ENCODE measurements around the gene ABCB8. TPM values are rescaled to one million over a fixed set of nuclear protein-coding genes. Genes with fewer than 3 reads are reported as not detected.
A peak's percentile ranks its signal among the peaks of the same experiment; 100 is the strongest.

ABCB8 gene
- total and polyA plus RNA-seq, 9 of the 15 experiments (the other 6 are each of a cell fraction or from before 2014, with no cell fraction given), result 7.6 to 106 (median 36.3) TPM

DNA sequence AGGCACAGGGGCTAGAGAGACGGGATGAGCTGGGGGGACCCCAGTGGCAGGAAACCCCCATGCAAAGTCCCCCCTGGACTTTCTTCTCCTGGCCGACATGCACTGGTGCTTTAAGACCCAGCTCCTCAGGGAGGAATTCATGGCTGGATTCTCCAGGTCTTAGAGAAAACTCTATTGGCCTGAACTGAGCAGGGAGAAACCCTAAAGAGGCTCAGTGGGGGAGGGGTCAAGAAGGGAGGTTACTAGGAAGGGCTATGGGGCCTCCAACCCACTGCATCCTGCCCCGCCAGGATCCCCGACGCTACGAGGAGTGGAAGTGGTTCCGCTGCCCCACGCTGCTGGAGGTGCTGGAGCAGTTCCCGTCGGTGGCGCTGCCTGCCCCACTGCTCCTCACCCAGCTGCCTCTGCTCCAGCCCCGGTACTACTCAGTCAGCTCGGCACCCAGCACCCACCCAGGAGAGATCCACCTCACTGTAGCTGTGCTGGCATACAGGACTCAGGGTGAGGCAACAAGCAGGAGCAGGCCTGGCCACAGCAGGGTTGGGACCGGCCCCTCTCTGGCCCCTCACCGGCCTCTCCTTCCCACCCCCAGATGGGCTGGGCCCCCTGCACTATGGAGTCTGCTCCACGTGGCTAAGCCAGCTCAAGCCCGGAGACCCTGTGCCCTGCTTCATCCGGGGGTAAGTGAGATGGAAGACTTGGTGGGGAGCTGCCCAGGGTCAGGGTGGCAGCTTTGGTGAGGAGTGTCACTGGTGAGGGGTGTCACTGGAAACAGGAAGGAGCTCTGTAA lies 17.7 kb upstream of the ABCB8 start (continued):
- TF ChIP-seq NCOA4 (IDR thresholded peaks at IDR 0.05; ENCODE audit: partially characterized antibody), result no peak
- TF ChIP-seq ZBTB1 (CRISPR knock-in tag; IDR thresholded peaks at IDR 0.05; ENCODE audit: borderline replicate concordance, low read depth), result no peak
- no peak for TF ChIP-seq HDAC6 (IDR thresholded peaks at IDR 0.05; ENCODE audit: low read depth, low read length)
- TF ChIP-seq XRCC4 (IDR thresholded peaks at IDR 0.05; ENCODE audit: extremely low read depth, insufficient read depth, insufficient read length), result no peak
- TF ChIP-seq ZNF212 (CRISPR knock-in tag; IDR thresholded peaks at IDR 0.05), result no peak
- TF ChIP-seq, protein P1, sequence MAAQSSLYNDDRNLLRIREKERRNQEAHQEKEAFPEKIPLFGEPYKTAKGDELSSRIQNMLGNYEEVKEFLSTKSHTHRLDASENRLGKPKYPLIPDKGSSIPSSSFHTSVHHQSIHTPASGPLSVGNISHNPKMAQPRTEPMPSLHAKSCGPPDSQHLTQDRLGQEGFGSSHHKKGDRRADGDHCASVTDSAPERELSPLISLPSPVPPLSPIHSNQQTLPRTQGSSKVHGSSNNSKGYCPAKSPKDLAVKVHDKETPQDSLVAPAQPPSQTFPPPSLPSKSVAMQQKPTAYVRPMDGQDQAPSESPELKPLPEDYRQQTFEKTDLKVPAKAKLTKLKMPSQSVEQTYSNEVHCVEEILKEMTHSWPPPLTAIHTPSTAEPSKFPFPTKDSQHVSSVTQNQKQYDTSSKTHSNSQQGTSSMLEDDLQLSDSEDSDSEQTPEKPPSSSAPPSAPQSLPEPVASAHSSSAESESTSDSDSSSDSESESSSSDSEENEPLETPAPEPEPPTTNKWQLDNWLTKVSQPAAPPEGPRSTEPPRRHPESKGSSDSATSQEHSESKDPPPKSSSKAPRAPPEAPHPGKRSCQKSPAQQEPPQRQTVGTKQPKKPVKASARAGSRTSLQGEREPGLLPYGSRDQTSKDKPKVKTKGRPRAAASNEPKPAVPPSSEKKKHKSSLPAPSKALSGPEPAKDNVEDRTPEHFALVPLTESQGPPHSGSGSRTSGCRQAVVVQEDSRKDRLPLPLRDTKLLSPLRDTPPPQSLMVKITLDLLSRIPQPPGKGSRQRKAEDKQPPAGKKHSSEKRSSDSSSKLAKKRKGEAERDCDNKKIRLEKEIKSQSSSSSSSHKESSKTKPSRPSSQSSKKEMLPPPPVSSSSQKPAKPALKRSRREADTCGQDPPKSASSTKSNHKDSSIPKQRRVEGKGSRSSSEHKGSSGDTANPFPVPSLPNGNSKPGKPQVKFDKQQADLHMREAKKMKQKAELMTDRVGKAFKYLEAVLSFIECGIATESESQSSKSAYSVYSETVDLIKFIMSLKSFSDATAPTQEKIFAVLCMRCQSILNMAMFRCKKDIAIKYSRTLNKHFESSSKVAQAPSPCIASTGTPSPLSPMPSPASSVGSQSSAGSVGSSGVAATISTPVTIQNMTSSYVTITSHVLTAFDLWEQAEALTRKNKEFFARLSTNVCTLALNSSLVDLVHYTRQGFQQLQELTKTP (IDR thresholded peaks at IDR 0.05; ENCODE audit: low read depth in 1 of 2, partially characterized antibody in 2 of 2), result peak in 1 of 2 experiments; percentile 36
- TF ChIP-seq, protein P2, sequence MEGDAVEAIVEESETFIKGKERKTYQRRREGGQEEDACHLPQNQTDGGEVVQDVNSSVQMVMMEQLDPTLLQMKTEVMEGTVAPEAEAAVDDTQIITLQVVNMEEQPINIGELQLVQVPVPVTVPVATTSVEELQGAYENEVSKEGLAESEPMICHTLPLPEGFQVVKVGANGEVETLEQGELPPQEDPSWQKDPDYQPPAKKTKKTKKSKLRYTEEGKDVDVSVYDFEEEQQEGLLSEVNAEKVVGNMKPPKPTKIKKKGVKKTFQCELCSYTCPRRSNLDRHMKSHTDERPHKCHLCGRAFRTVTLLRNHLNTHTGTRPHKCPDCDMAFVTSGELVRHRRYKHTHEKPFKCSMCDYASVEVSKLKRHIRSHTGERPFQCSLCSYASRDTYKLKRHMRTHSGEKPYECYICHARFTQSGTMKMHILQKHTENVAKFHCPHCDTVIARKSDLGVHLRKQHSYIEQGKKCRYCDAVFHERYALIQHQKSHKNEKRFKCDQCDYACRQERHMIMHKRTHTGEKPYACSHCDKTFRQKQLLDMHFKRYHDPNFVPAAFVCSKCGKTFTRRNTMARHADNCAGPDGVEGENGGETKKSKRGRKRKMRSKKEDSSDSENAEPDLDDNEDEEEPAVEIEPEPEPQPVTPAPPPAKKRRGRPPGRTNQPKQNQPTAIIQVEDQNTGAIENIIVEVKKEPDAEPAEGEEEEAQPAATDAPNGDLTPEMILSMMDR (IDR thresholded peaks at IDR 0.05 in 2 of 3, conservative IDR thresholded peaks at IDR 0.05 in 1 of 3; ENCODE audit: insufficient read depth in 2 of 3, low read depth in 1 of 3, low read length in 3 of 3), result 0 out of 6 replicates have a peak, but pooled peaks of 1 of the 3 experiments have one; percentile 20
- no peak for TF ChIP-seq RAD51 (IDR thresholded peaks at IDR 0.05; ENCODE audit: borderline replicate concordance, low read depth)
- TF ChIP-seq, protein P3, sequence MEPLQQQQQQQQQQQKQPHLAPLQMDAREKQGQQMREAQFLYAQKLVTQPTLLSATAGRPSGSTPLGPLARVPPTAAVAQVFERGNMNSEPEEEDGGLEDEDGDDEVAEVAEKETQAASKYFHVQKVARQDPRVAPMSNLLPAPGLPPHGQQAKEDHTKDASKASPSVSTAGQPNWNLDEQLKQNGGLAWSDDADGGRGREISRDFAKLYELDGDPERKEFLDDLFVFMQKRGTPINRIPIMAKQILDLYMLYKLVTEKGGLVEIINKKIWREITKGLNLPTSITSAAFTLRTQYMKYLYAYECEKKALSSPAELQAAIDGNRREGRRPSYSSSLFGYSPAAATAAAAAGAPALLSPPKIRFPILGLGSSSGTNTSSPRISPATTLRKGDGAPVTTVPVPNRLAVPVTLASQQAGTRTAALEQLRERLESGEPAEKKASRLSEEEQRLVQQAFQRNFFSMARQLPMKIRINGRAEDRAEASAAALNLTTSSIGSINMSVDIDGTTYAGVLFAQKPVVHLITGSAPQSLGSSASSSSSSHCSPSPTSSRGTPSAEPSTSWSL (CRISPR knock-in tag; IDR thresholded peaks at IDR 0.05; ENCODE audit: borderline replicate concordance), result no peak
- TF ChIP-seq, protein P4, sequence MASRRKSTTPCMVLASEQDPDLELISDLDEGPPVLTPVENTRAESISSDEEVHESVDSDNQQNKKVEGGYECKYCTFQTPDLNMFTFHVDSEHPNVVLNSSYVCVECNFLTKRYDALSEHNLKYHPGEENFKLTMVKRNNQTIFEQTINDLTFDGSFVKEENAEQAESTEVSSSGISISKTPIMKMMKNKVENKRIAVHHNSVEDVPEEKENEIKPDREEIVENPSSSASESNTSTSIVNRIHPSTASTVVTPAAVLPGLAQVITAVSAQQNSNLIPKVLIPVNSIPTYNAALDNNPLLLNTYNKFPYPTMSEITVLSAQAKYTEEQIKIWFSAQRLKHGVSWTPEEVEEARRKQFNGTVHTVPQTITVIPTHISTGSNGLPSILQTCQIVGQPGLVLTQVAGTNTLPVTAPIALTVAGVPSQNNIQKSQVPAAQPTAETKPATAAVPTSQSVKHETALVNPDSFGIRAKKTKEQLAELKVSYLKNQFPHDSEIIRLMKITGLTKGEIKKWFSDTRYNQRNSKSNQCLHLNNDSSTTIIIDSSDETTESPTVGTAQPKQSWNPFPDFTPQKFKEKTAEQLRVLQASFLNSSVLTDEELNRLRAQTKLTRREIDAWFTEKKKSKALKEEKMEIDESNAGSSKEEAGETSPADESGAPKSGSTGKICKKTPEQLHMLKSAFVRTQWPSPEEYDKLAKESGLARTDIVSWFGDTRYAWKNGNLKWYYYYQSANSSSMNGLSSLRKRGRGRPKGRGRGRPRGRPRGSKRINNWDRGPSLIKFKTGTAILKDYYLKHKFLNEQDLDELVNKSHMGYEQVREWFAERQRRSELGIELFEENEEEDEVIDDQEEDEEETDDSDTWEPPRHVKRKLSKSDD (conservative IDR thresholded peaks at IDR 0.05; ENCODE audit: low read length), result no peak
- no peak for TF ChIP-seq BRF1 (IDR thresholded peaks at IDR 0.05; ENCODE audit: borderline replicate concordance, extremely low read depth, insufficient read length)
- TF ChIP-seq, protein P5, sequence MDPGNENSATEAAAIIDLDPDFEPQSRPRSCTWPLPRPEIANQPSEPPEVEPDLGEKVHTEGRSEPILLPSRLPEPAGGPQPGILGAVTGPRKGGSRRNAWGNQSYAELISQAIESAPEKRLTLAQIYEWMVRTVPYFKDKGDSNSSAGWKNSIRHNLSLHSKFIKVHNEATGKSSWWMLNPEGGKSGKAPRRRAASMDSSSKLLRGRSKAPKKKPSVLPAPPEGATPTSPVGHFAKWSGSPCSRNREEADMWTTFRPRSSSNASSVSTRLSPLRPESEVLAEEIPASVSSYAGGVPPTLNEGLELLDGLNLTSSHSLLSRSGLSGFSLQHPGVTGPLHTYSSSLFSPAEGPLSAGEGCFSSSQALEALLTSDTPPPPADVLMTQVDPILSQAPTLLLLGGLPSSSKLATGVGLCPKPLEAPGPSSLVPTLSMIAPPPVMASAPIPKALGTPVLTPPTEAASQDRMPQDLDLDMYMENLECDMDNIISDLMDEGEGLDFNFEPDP (CRISPR knock-in tag; IDR thresholded peaks at IDR 0.05), result 0 out of 2 replicates have a peak, but pooled peaks have one; percentile 15
- TF ChIP-seq RCOR1 (IDR thresholded peaks at IDR 0.05; ENCODE audit: borderline replicate concordance in 1 of 2, low read depth in 2 of 2, low read length in 2 of 2), result 0 out of 4 replicates have a peak, but pooled peaks have one; percentile 14 to 30

All from K562 (cell line).